OCI-LY7 (cell line): Measurements from ENCODE around the gene CCT6A. TPM values are rescaled to one million over a fixed set of nuclear protein-coding genes. Genes with fewer than 3 reads are reported as not detected.

Experiments
- BruUV-seq: library from RNA; stranded (reverse); fragments of 400-500 nt; replicated peaks from 2 replicates; lab custom pipeline; 2021; lab: Mats Ljungman, UMichigan
- CTCF ChIA-PET: fragments of 300-600 bp; sonication (Branson Sonifier 250); formaldehyde crosslinking; loops from one replicate; lab custom pipeline; 2022; ENCODE audit warnings: antibody characterized with exemption; ENCODE audit not compliant: unreplicated experiment; lab: Charles Lee
- POLR2A ChIA-PET: fragments of 300-600 bp; sonication (Branson Sonifier 250); formaldehyde crosslinking; loops from one replicate; lab custom pipeline; 2022; ENCODE audit warnings: antibody characterized with exemption; lab: Charles Lee
- DNase-seq: peaks from one replicate; pipeline ENCODE4 v3.0.0-alpha.2; 2015; ENCODE audit warnings: low spot score
- H2AFZ ChIP-seq: fragments of 200-600 bp; sonication (generic), shearing (Covaris generic); 2 replicates; pipeline ENCODE4 v1.6.1; 2014; ENCODE audit warnings: mild to moderate bottlenecking, antibody characterized with exemption, low read length, moderate library complexity
- H3K27ac ChIP-seq: fragments of 200-600 bp; sonication (generic); 2 replicates; pipeline ENCODE4 v1.5.1; 2014; ENCODE audit warnings: mixed run types, low read depth, mild to moderate bottlenecking, moderate library complexity, low read length, inconsistent platforms; ENCODE audit not compliant: poor library complexity, severe bottlenecking
- H3K36me3 ChIP-seq: fragments of 200-600 bp; sonication (generic); 2 replicates; pipeline ENCODE4 v1.6.1; 2014; ENCODE audit warnings: mild to moderate bottlenecking, antibody characterized with exemption, low read length, moderate library complexity, mixed read lengths; ENCODE audit not compliant: insufficient read depth
- H3K4me1 ChIP-seq: fragments of 200-600 bp; sonication (generic); 2 replicates; pipeline ENCODE4 v1.5.1; 2014; ENCODE audit warnings: mild to moderate bottlenecking, low read length; ENCODE audit not compliant: insufficient read depth, poor library complexity, severe bottlenecking
- H3K4me2 ChIP-seq: fragments of 200-600 bp; sonication (generic); 2 replicates; pipeline ENCODE4 v1.6.1; 2014; ENCODE audit warnings: mild to moderate bottlenecking, low read length
- H3K4me3 ChIP-seq: fragments of 200-600 bp; sonication (generic); 2 replicates; pipeline ENCODE4 v1.5.1; 2014; ENCODE audit warnings: mild to moderate bottlenecking, low read depth, low read length; ENCODE audit not compliant: poor library complexity, severe bottlenecking
- H3K79me2 ChIP-seq: fragments of 200-600 bp; sonication (generic); 2 replicates; pipeline ENCODE4 v1.6.1; 2016; ENCODE audit warnings: low read depth, mild to moderate bottlenecking, low read length, moderate library complexity, mixed read lengths; ENCODE audit not compliant: insufficient read depth
- H3K9me2 ChIP-seq: fragments of 200-600 bp; sonication (generic); 2 replicates; pipeline ENCODE4 v1.6.1; 2016; ENCODE audit warnings: mild to moderate bottlenecking, low read length, mixed read lengths; ENCODE audit not compliant: insufficient read depth
- H3K9me3 ChIP-seq: fragments of 200-600 bp; sonication (generic); 2 replicates; pipeline ENCODE4 v1.6.1; 2014; ENCODE audit warnings: mild to moderate bottlenecking, mixed run types, low read length, mixed read lengths
- H4K20me1 ChIP-seq: fragments of 200-600 bp; sonication (generic); 2 replicates; pipeline ENCODE4 v1.6.1; 2014; ENCODE audit warnings: mild to moderate bottlenecking, antibody characterized with exemption, low read length, moderate library complexity, mixed read lengths; ENCODE audit not compliant: insufficient read depth
- CTCF ChIP-seq: fragments of 200-600 bp; sonication (generic); conservative IDR thresholded peaks from 2 replicates; pipeline ENCODE4 v1.5.1; 2014; ENCODE audit warnings: mild to moderate bottlenecking, antibody characterized with exemption, low read length, moderate library complexity, mixed read lengths
- EZH2phosphoT487 ChIP-seq: fragments of 200-600 bp; sonication (generic); IDR thresholded peaks from 2 replicates; pipeline ENCODE4 v1.6.1; 2018; ENCODE audit warnings: low read depth, borderline replicate concordance, mild to moderate bottlenecking, mixed run types, antibody characterized with exemption, low read length, moderate library complexity, mixed read lengths
- intact Hi-C: fragments of 100-400 bp; cut with micrococcal nuclease; formaldehyde crosslinking; loops from one replicate; pipeline ENCODE4 v1.10.0; 2022; ENCODE audit not compliant: unreplicated experiment
- total RNA-seq, 2 experiments: library from RNA; depleted of rRNA in 1 of 2; stranded (reverse); fragments of >200 nt in 1 of 2; shearing (Covaris generic) in 1 of 2; gene quantifications; 2 replicates each; pipeline ENCODE4 v1.2.3, GENCODE V29; 2014 to 2022

CCT6A gene
- total RNA-seq, 2 experiments from 2014 or later = 151 to 219 TPM

DNA sequence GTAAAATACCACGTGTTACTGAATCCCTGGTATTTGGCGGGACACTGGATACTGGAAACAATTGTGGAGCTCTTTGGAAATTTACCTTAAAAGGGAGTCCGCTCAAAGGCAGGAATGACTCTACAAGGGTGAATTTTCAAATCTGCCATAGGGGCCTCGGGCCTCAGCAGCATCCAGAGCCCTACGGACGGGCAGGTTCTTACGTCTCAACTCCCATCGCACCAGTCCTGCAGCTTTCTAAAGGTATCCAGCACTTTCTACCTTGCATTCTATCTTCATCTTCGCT, 569 bp upstream of the CCT6A start:
- Histone ChIP-seq H2AFZ (peak overlapping the region; percentile 18; the same call in 1 of the 2 replicates), H3K4me1 (peaks cover 58% of the 10 kb centered on the region), H3K4me2 (peak overlapping the region; percentile 83), H3K4me3 (peak overlapping the region; percentile 100), H4K20me1 (peaks cover 31% of the 10 kb centered on the region; the same call in 1 of the 2 replicates), H3K79me2 (peaks cover 77% of the 10 kb centered on the region), H3K36me3 (peaks cover 41% of the 10 kb centered on the region), H3K9me2 (no peaks in the 10 kb centered on the region), H3K9me3 (no peaks in the 10 kb centered on the region), H3K27ac (peak overlapping the region; percentile 66)
- BruUV-seq = TSS peak; percentile 94
- ChIA-PET CTCF (no interaction called here), POLR2A (interaction anchor here (0.7 to 2.1 kb wide), 15 partner anchors 8 to 550 kb away, joined by 3 to 46 read pairs (median 5); partner anchors contain the start of genes CHCHD2 and SUMF2)
- intact Hi-C loops = loop anchor here (1.0 to 5.0 kb wide), 6 partner anchors 13 to 519 kb away; partner anchors contain the start of genes CHCHD2, NIPSNAP2 and SUMF2
- TF ChIP-seq CTCF (no peak), EZH2phosphoT487 (no peak)
- no peak for DNase-seq

DNA sequence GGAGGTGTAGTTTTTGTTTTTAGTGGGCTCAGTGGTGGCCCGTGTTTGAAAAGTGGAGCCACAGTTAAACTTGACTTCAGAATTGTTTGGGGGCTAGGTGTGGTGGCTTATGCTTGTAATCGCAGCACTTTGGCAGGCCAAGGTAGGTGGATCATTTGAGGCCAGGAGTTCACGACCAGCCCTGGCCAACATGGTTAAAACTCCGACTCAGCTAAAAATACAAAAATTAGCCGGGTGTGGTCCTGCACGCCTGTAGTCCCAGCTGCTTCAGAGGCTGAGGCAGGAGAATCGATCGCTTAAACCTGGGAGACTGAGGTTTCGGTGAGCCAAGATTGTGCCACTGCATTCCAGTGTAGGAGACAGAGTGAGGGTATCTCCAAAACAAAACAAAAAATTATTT, 1.8 kb downstream of the CCT6A start:
- Histone ChIP-seq H3K27ac (no peak overlapping the region), H4K20me1 (peaks cover 34% of the 10 kb centered on the region; the same call in 1 of the 2 replicates), H3K4me2 (peak overlapping the region; percentile 88), H3K4me3 (peak overlapping the region; percentile 100), H3K79me2 (peaks cover 84% of the 10 kb centered on the region), H2AFZ (no peak overlapping the region), H3K9me3 (no peaks in the 10 kb centered on the region), H3K36me3 (peaks cover 65% of the 10 kb centered on the region), H3K4me1 (peaks cover 48% of the 10 kb centered on the region), H3K9me2 (no peaks in the 10 kb centered on the region)
- intact Hi-C loops = loop anchor here (5.0 kb wide), 1 partner anchor 521 kb away; no protein-coding TSS in a partner anchor
- ChIA-PET POLR2A (interaction anchor here (0.6 to 2.3 kb wide), 3 partner anchors 11 to 19 kb away, joined by 3 to 13 read pairs (median 4); partner anchors contain the start of gene SUMF2), CTCF (no interaction called here)
- no TSS peak for BruUV-seq
- TF ChIP-seq EZH2phosphoT487 = no peak
- TF ChIP-seq CTCF = no peak
- no peak for DNase-seq

DNA sequence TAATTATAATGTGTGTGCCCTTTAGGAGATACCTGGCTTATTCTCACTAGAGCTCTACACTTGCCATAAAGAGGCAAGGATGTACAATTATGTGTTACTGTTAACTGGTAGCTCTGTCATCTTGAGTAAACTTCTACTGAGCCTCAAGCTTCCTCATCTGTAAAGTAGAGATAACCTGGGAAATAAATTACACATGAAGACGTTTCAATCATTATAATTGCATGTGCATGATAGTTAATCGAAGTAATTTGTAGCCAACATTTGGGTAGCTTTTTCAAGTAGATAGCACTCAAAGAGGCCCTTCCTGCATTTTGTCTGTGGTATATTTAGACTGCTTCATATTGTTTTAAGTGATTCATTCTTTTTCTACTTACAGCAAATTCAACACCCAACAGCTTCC, 2.4 kb downstream of the CCT6A start:
- peaks cover 84% of the 10 kb centered on the region for H3K79me2 ChIP-seq
- H3K9me2 ChIP-seq = no peaks in the 10 kb centered on the region
- peaks cover 34% of the 10 kb centered on the region; the same call in 1 of the 2 replicates for H4K20me1 ChIP-seq
- peaks cover 71% of the 10 kb centered on the region for H3K36me3 ChIP-seq
- H3K4me3 ChIP-seq = peak overlapping the region; percentile 100
- H3K4me2 ChIP-seq = peak overlapping the region; percentile 88
- ChIA-PET CTCF (no interaction called here), POLR2A (interaction anchor here (0.6 to 2.3 kb wide), 6 partner anchors 11 to 40 kb away, joined by 3 to 13 read pairs (median 4); partner anchors contain the start of gene SUMF2)
- no peaks in the 10 kb centered on the region for H3K9me3 ChIP-seq
- H3K27ac ChIP-seq = no peak overlapping the region
- no peak for DNase-seq
- no peak for TF ChIP-seq EZH2phosphoT487
- no peak for TF ChIP-seq CTCF
- H2AFZ ChIP-seq = no peak overlapping the region
- no TSS peak for BruUV-seq
- H3K4me1 ChIP-seq = peaks cover 41% of the 10 kb centered on the region
- intact Hi-C loops = loop anchor here (5.0 kb wide), 1 partner anchor 522 kb away; no protein-coding TSS in a partner anchor
